Lung (tissue), 12 donors: ENCODE results near the gene PTPRD. TPM values are rescaled to one million over a fixed set of nuclear protein-coding genes. Genes with fewer than 3 reads are reported as not detected.
"Not testable (repeated sequence)": the region's sequence is repeated elsewhere in the genome, so short reads cannot be mapped to it uniquely, and the experiment has no call there.

ENCODE experiments used
- ATAC-seq: fragments of 200-7000 bp; cut with Tn5 transposase; one replicate; pipeline ENCODE4 v1.9.1; 2020; ENCODE audit warnings: moderate number of reproducible peaks; ENCODE audit not compliant: insufficient read depth, low FRiP score
- DNase-seq, 3 donors: peaks; one replicate each; pipeline ENCODE4 v3.0.0-alpha.2; 2013 to 2017
- H3K27ac ChIP-seq, 2 donors: one replicate each; pipeline ENCODE4 v1.5.1; 2013; ENCODE audit warnings: mild to moderate bottlenecking in 2 of 2, moderate library complexity in 2 of 2, control low read depth in 1 of 2, inconsistent platforms in 1 of 2, low read depth in 1 of 2, low read length in 1 of 2
- H3K27me3 ChIP-seq, 3 donors: one replicate each; pipeline ENCODE4 v1.5.1; 2013; ENCODE audit warnings: low read length in 2 of 3; ENCODE audit not compliant: control insufficient read depth in 3 of 3, insufficient read depth in 3 of 3
- H3K36me3 ChIP-seq, 4 donors: one replicate each; pipeline ENCODE4 v1.5.1; 2013; ENCODE audit warnings: low read length in 4 of 4, mild to moderate bottlenecking in 1 of 4, moderate library complexity in 1 of 4; ENCODE audit not compliant: control insufficient read depth in 4 of 4, insufficient read depth in 4 of 4
- H3K4me1 ChIP-seq, 5 donors: one replicate each; pipeline ENCODE4 v1.5.1; 2013; ENCODE audit warnings: low read length in 5 of 5, mild to moderate bottlenecking in 2 of 5, moderate library complexity in 1 of 5; ENCODE audit not compliant: control insufficient read depth in 5 of 5, insufficient read depth in 5 of 5
- H3K4me3 ChIP-seq: one replicate; pipeline ENCODE4 v1.5.1; 2013; ENCODE audit warnings: mild to moderate bottlenecking, control low read depth, moderate library complexity
- H3K9ac ChIP-seq, 2 donors: one replicate each; pipeline ENCODE4 v1.5.1; 2013; ENCODE audit warnings: low read length in 2 of 2, control low read depth in 1 of 2; ENCODE audit not compliant: insufficient read depth in 1 of 2
- H3K9me3 ChIP-seq, 4 donors: one replicate each; pipeline ENCODE4 v1.5.1; 2013; ENCODE audit warnings: low read length in 3 of 4, mild to moderate bottlenecking in 1 of 4, moderate library complexity in 1 of 4; ENCODE audit not compliant: control insufficient read depth in 4 of 4, insufficient read depth in 3 of 4
- CTCF ChIP-seq: IDR thresholded peaks from 2 replicates; pipeline ENCODE4 v1.5.1; 2012; ENCODE audit warnings: mild to moderate bottlenecking; ENCODE audit errors: control extremely low read depth, extremely low read depth
- WGBS, 2 donors: extraction: QIAGEN DNeasy Blood & Tissue Kit; methylation state at CpG; one replicate each; pipeline ENCODE4 v1.1.7; 2013; 5-methylcytosine and 5-hydroxymethylcytosine counted together
- polyA plus RNA-seq, 2 donors: library from polyadenylated mRNA; stranded (reverse); fragments of 200-250 nt; gene quantifications; one replicate each; pipeline ENCODE4 v1.2.1, GENCODE V29; 2013
- total RNA-seq, 2 donors: library from RNA; depleted of rRNA in 1 of 2; stranded (reverse); fragments of >200 nt in 1 of 2; gene quantifications; one replicate each; pipeline ENCODE4 v1.2.1, GENCODE V29; 2014 to 2021
- donor health status: control.
- donor health status: control.
- donor health status: Bipolar disorder and iron deficiency.
- donor health status: healthy.
- donor health status: DM: yes; HTN: yes; CAD: no.

PTPRD gene
- total and polyA plus RNA-seq, 4 donors = 1.9 to 145 (median 13.7) TPM

GRCh38 chr9:9437641-9438040, 1175.2 kb downstream of the PTPRD start:
- no peak for DNase-seq
- Histone ChIP-seq H3K27ac (no peak overlapping the region), H3K36me3 (no peaks in the 10 kb centered on the region), H3K27me3 (no peaks in the 10 kb centered on the region), H3K4me3 (no peak overlapping the region), H3K9ac (no peak overlapping the region), H3K9me3 (no peaks in the 10 kb centered on the region), H3K4me1 (no peaks in the 10 kb centered on the region)
- no peak for ATAC-seq
- 83% methylated on average over 4 of the region's 4 CpGs for WGBS, 2 donors
- no peak for TF ChIP-seq CTCF

- H3K36me3 ChIP-seq, H3K9ac ChIP-seq, H3K4me3 ChIP-seq, ATAC-seq, H3K27me3 ChIP-seq, H3K9me3 ChIP-seq, H3K4me1 ChIP-seq, H3K27ac ChIP-seq, DNase-seq: not testable (repeated sequence)
- 91 to 93% methylated on average over 10 of the region's 10 CpGs for WGBS, 2 donors
These were observed 1186.3 kb downstream of the PTPRD start for GRCh38 chr9:9426454-9426853.

- ATAC-seq = no peak
- 96 to 97% methylated on average over 3 of the region's 3 CpGs for WGBS, 2 donors
- Histone ChIP-seq H3K9me3 (no peaks in the 10 kb centered on the region), H3K4me1 (no peaks in the 10 kb centered on the region), H3K36me3 (no peaks in the 10 kb centered on the region), H3K27ac (no peak overlapping the region), H3K9ac (no peak overlapping the region), H3K27me3 (no peaks in the 10 kb centered on the region), H3K4me3 (no peak overlapping the region)
- no peak for DNase-seq
- TF ChIP-seq CTCF = no peak
These were observed 1200.6 kb downstream of the PTPRD start for GRCh38 chr9:9412241-9412640.

- H3K4me1 ChIP-seq = no peaks in the 10 kb centered on the region
- WGBS, 2 donors = 78 to 85% methylated on average over 4 of the region's 4 CpGs
- no peak overlapping the region for H3K27ac ChIP-seq
- no peak overlapping the region for H3K4me3 ChIP-seq
- no peaks in the 10 kb centered on the region for H3K36me3 ChIP-seq
- TF ChIP-seq CTCF = no peak
- H3K27me3 ChIP-seq = no peaks in the 10 kb centered on the region
- H3K9me3 ChIP-seq = no peaks in the 10 kb centered on the region
- DNase-seq (no peak), ATAC-seq (no peak)
- no peak overlapping the region for H3K9ac ChIP-seq
These were observed 1202.1 kb downstream of the PTPRD start for GRCh38 chr9:9410736-9411135.
